ENCODE measurements around the gene CR1.

The CR1 gene

DNA sequence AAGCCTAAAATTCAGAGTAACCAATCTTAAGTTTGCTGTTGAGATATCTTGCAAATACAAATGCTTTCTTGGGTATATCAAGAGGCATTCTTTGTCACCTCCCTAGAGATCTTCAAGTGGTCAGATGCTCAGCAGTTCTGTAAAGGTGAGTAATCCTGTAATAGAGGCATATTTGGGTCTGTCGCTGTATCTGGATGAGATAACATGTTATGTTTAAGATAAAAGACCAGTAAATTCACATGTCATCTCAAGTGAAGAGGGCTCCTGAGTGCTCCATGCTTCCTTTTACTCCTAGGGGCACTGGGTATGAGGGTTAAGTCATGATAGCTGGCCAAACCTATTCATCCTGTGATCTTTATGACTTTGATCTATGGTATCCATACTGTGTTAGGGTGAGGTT, 34.3 kb upstream of the CR1 start:
- no peak overlapping the region for H3K4me3 ChIP-seq (ENCODE audit: low read depth, low read length)
- DNase-seq (ENCODE audit: low read depth), result no peak
- TF ChIP-seq, protein P1, sequence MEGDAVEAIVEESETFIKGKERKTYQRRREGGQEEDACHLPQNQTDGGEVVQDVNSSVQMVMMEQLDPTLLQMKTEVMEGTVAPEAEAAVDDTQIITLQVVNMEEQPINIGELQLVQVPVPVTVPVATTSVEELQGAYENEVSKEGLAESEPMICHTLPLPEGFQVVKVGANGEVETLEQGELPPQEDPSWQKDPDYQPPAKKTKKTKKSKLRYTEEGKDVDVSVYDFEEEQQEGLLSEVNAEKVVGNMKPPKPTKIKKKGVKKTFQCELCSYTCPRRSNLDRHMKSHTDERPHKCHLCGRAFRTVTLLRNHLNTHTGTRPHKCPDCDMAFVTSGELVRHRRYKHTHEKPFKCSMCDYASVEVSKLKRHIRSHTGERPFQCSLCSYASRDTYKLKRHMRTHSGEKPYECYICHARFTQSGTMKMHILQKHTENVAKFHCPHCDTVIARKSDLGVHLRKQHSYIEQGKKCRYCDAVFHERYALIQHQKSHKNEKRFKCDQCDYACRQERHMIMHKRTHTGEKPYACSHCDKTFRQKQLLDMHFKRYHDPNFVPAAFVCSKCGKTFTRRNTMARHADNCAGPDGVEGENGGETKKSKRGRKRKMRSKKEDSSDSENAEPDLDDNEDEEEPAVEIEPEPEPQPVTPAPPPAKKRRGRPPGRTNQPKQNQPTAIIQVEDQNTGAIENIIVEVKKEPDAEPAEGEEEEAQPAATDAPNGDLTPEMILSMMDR (conservative IDR thresholded peaks at IDR 0.05; ENCODE audit: low read depth, low read length), result no peak

DNA sequence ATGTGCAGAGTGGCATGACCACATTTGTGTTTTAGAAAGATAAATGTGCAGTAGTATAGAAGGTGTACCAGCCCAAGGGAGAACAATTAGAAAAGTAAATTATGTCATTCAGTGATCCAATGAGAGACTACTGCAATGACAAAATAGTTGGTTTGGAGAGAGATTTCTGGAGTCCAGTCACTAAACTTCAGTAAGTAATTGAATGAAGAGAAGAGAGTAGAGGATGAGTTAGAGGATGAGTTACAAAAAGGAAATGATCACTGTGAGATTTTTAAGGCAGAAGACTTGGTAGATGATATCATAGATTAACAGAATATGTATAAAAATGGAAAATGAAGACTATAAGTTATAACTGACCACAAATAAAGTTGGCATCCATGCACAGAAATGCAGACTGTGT, 33.4 kb upstream of the CR1 start:
- TF ChIP-seq, protein P1 (conservative IDR thresholded peaks at IDR 0.05; ENCODE audit: low read depth, low read length), result no peak
- H3K4me3 ChIP-seq (ENCODE audit: low read depth, low read length), result no peak overlapping the region
- DNase-seq (ENCODE audit: low read depth), result no peak

DNA sequence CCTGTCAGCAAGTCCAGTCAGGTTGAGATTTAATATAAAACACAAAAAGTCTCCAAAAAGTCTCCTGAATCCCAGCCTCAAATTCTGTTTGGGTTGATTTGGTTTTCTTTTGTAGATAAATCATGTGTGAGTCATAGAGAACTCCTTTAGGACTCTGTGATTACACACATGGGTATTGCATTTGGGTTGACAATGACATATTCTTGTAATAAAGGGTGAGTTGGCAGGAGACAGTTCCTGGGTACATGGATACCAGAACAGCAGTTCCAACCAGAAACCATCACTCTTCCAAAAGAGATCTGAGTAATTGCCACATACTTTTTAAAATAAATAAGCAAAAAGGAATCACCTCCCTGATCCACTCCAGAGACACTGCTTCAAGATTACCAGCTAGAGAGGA, 32.9 kb upstream of the CR1 start:
- DNase-seq (ENCODE audit: low read depth), result no peak
- H3K4me3 ChIP-seq (ENCODE audit: low read depth, low read length), result no peak overlapping the region
- TF ChIP-seq, protein P1 (conservative IDR thresholded peaks at IDR 0.05; ENCODE audit: low read depth, low read length), result no peak

DNA sequence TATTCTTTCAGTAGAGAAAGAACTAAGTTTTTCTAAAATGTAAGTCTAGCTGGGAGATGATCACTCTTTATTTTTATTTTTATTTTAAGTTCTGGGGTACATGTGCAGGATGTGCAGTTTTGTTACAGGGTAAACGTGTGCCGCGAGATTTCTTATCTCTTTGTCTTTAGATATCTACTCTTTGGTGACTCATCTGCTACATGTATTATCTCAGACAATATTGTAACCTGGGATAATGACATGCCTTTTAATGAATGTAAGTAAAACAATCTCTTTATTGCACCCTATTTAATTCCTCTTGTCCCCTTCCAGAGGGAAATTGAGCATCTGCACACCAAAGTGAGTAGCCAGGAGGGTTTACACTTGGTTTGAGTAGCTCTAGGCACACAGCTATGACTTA, 32.4 kb upstream of the CR1 start:
- TF ChIP-seq, protein P1 (conservative IDR thresholded peaks at IDR 0.05; ENCODE audit: low read depth, low read length), result no peak
- no peak overlapping the region for H3K4me3 ChIP-seq (ENCODE audit: low read depth, low read length)
- DNase-seq (ENCODE audit: low read depth), result no peak

DNA sequence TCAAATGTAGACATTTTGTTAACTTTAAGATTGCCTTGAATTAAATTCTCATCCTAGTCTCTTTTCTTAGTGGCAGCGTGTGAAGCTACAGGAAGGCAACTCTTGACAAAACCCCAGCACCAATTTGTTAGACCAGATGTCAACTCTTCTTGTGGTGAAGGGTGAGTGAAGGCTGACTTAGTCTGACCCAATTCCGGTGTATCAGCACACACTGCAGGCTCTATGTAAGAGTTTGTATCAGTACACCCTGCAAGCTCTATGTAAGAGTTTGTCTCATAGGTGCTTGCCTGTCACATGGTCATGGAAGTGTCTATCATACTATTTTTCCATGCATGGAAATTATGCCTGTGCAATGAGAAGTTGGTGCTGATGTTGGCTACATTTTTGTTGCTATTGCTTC, 25.0 kb upstream of the CR1 start:
- no peak overlapping the region for H3K4me3 ChIP-seq (ENCODE audit: low read depth, low read length)
- TF ChIP-seq, protein P1 (conservative IDR thresholded peaks at IDR 0.05; ENCODE audit: low read depth, low read length), result no peak
- DNase-seq (ENCODE audit: low read depth), result no peak

DNA sequence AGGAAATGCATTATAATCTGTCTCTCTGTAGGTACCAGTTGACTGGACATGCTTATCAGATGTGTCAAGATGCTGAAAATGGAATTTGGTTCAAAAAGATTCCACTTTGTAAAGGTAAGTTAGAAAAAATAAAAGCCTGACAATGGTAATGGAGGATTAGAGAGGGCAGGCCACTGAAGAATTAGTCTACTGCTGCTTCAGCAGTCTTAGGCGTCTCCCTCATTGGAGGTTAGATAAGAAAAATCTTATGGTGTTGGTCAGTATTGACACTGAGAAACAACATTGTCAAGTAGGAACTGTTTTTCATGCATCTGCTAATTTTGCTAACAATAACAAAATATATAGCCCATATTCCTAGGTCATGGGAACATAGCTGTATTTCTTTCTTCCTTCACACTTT, 21.7 kb upstream of the CR1 start:
- no peak for DNase-seq (ENCODE audit: low read depth)
- TF ChIP-seq, protein P1 (conservative IDR thresholded peaks at IDR 0.05; ENCODE audit: low read depth, low read length), result no peak
- H3K4me3 ChIP-seq (ENCODE audit: low read depth, low read length), result no peak overlapping the region

DNA sequence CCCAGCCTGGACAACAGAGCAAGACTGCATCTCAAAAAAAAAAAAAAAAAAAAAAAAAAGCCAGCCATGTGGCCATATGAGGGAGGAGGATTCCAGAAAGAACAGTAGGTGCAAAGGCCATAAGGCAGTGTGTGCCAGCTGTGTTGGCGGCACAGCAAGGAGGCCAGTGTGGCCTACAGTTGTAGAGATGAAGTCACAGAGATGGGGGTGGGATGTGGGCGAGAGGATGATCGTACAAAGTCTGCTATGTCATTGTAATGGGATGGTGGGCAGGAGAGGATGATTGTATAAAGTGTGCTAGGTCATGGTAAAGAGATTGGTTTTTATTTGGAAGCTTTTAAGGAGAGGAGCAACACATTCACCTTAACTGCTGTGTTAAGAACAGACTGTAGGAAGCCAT, 9.8 kb upstream of the CR1 start:
- H3K4me3 ChIP-seq (ENCODE audit: low read depth, low read length), result no peak overlapping the region
- TF ChIP-seq, protein P1 (conservative IDR thresholded peaks at IDR 0.05; ENCODE audit: low read depth, low read length), result no peak
- no peak for DNase-seq (ENCODE audit: low read depth)

All from choroid plexus epithelial cell (primary cell).